ENCODE data around the gene SSNA1.

DNA sequence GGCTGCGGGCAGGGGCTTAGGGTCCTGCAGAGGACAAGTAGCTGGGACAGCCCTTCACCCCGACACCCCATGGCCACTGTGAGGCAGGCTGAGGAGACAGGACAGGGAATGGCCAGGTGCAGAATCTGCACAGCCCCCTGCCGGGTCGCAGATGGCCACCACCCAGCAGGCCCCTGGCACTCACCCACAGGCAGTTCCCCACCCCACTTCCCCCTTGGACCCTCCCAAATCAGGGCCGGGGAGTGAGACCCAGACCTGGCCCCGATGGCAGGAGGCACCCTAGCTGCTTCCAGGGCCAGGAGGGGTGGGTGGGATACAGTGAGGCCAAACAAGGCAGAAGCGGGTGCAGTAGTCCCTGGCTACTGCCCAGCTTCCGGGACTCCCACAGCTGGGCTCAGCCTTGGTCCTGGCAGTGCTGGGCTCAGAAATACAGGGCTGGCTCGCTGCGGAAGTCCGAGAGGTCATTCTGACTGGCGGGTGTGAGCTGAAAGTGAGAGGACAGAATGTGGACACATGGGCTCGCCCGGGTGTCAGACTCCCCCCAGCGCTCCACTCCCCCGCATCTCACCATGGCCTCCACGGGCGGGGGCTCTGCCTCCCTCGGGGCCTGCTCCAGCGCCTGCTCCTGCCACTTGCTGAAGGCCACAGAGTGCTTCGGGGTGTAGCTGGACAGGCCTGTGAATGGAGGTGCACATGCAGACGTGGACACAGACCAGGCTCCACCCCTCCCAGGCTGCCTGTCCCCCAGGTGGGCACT, 3.4 kb downstream of the SSNA1 start:
- TF ChIP-seq POLR2AphosphoS5 (IDR thresholded peaks at IDR 0.05; ENCODE audit: low read depth, low read length) (no peak), POLR2A (IDR thresholded peaks at IDR 0.05; ENCODE audit: low read depth, low read length) (no peak), TAF1 (IDR thresholded peaks at IDR 0.05; ENCODE audit: borderline replicate concordance, low read depth, low read length) (no peak)
